Adrenal gland (tissue), 12 donors: ENCODE data around the gene SRGAP3. TPM values are rescaled to one million over a fixed set of nuclear protein-coding genes. Genes with fewer than 3 reads are reported as not detected.

Experiments used
- DNase-seq, 7 donors: peaks; one replicate each; pipeline ENCODE4 v3.0.0-alpha.2; 2019 to 2020
- H3K27ac ChIP-seq, 5 donors: fragments of 200-600 bp; sonication (generic) in 4 of 5; 1 replicate in 3 of 5; 2 replicates in 2 of 5; pipeline versions ENCODE4 v1.5.1 to v1.8.0; 2016 to 2020; ENCODE audit warnings: mild to moderate bottlenecking in 1 of 5
- H3K27me3 ChIP-seq: fragments of 200-600 bp; 2 replicates; pipeline ENCODE4 v1.8.0; 2021
- H3K36me3 ChIP-seq, 2 donors: fragments of 200-600 bp; replicated peaks in 1 of 2; 1 replicate in 1 of 2; 2 replicates in 1 of 2; pipeline versions ENCODE4 v1.5.1 to v1.8.0; 2018 to 2022
- H3K4me1 ChIP-seq, 2 donors: fragments of 200-600 bp; replicated peaks in 1 of 2; 1 replicate in 1 of 2; 2 replicates in 1 of 2; pipeline versions ENCODE4 v1.5.1 to v1.8.0; 2018 to 2021
- H3K4me3 ChIP-seq, 4 donors: fragments of 200-600 bp; sonication (generic) in 3 of 4; one replicate each; pipeline ENCODE4 v1.5.1; 2016 to 2018
- H3K9me3 ChIP-seq, 3 donors: fragments of 200-600 bp; sonication (generic) in 1 of 3; replicated peaks in 1 of 3; 1 replicate in 2 of 3; 2 replicates in 1 of 3; pipeline versions ENCODE4 v1.5.1 to v1.8.0; 2016 to 2021
- POLR2A ChIP-seq, 2 donors: fragments of 450-650 bp; IDR thresholded peaks; one replicate each; pipeline ENCODE4 v1.6.1; 2017; ENCODE audit warnings: antibody characterized with exemption in 2 of 2, mild to moderate bottlenecking in 2 of 2, moderate library complexity in 1 of 2
- WGBS, 4 donors: extraction: QIAGEN DNeasy Blood & Tissue Kit in 2 of 4; methylation state at CpG; one replicate each; pipeline versions ENCODE4 v1.1.5 to v1.1.7; 2013 to 2017; 5-methylcytosine and 5-hydroxymethylcytosine counted together
- intact Hi-C, 2 donors: fragments of 100-400 bp; cut with DNase I; formaldehyde crosslinking; loops; one replicate each; pipeline versions ENCODE4 v1.14.1 to v1.15.0; 2022 to 2023
- polyA plus RNA-seq, 3 donors: library from polyadenylated mRNA; stranded (reverse); fragments of 200-250 nt in 2 of 3; fragments of 350-450 nt in 1 of 3; fragmentation: Illumina TruSeq in 1 of 3; extraction: RNeasy Lipid Tissue Mini Kit (QIAGEN cat#74804) in 1 of 3; gene quantifications; one replicate each; pipeline ENCODE4 v1.2.3, GENCODE V29; 2013 to 2014
- total RNA-seq, 9 donors: library from RNA; depleted of rRNA in 4 of 9; stranded (reverse); fragments of >200 nt in 4 of 9; fragments of 120-200 nt in 1 of 9; fragmentation: NEBNext Ultra II Directional in 1 of 9; extraction: Animal tissue kit (Norgen Biotek cat#: 25700) in 1 of 9; gene quantifications; one replicate each; pipeline versions ENCODE4 v1.1.0 to v1.2.4, GENCODE V29; 2013 to 2023
- TF ChIP-seq, protein P1 (sequence below), 6 experiments: fragments of 450-650 bp in 4 of 6; fragments of 200-600 bp in 2 of 6; sonication (generic) in 1 of 6; IDR thresholded peaks; 1 replicate in 5 of 6; 2 replicates in 1 of 6; pipeline versions ENCODE4 v1.5.1 to v1.8.0; 2016 to 2021; ENCODE audit warnings: antibody characterized with exemption in 6 of 6, mild to moderate bottlenecking in 2 of 6, moderate library complexity in 1 of 6
- donor health status: healthy with polysubstance abuse.
- donor health status: Bipolar disorder and iron deficiency.
- donor health status: DM: yes; HTN: yes; CAD: no.
- donor health status: DM: no; HTN: no; CAD: no.
- donor health status: DM: no; HTN: no; CAD: no.
- donor health status: DM: yes; HTN: yes; CAD: no.

SRGAP3 gene
- total and polyA plus RNA-seq, 12 donors: 3.3 to 35.0 (median 17.8) TPM

GRCh38 chr3:9139366-9139765 is 110.1 kb downstream of the SRGAP3 start:
- Histone ChIP-seq H3K27me3 (no peaks in the 10 kb centered on the region), H3K4me1 (peaks cover 13 to 26% of the 10 kb centered on the region in 2 donors), H3K9me3 (no peaks in the 10 kb centered on the region), H3K36me3 (no peaks in the 10 kb centered on the region), H3K27ac (no peak overlapping the region), H3K4me3 (no peak overlapping the region)
- no peak for DNase-seq
- intact Hi-C loops: no loop called here
- no peak for TF ChIP-seq POLR2A (IDR thresholded peaks at IDR 0.05)
- TF ChIP-seq, protein P1, sequence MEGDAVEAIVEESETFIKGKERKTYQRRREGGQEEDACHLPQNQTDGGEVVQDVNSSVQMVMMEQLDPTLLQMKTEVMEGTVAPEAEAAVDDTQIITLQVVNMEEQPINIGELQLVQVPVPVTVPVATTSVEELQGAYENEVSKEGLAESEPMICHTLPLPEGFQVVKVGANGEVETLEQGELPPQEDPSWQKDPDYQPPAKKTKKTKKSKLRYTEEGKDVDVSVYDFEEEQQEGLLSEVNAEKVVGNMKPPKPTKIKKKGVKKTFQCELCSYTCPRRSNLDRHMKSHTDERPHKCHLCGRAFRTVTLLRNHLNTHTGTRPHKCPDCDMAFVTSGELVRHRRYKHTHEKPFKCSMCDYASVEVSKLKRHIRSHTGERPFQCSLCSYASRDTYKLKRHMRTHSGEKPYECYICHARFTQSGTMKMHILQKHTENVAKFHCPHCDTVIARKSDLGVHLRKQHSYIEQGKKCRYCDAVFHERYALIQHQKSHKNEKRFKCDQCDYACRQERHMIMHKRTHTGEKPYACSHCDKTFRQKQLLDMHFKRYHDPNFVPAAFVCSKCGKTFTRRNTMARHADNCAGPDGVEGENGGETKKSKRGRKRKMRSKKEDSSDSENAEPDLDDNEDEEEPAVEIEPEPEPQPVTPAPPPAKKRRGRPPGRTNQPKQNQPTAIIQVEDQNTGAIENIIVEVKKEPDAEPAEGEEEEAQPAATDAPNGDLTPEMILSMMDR (IDR thresholded peaks at IDR 0.05): no peak
- 95 to 98% (median 97%) methylated on average over 4 of the region's 4 CpGs for WGBS, 4 donors

DNA sequence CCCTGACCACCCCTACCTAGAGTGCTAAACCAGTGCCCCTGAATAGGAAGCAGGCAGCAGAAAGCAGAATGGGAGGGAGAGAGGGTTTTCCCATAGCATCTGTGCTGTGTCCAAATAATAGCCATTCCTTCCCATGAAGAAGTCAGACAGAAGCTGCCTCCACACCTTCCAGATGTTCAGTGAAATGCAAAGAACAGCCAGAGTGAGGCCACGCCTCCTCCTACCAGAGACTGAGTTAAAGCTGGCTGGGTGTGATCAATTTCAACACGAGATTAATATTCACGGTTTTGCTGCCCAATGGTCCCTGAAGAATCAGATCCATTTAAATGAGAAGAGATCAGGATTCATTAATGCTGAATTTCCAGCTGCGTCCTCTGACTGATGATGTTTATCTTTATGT is 111.8 kb downstream of the SRGAP3 start:
- no peak for DNase-seq
- Histone ChIP-seq H3K36me3 (no peaks in the 10 kb centered on the region), H3K4me3 (no peak overlapping the region), H3K4me1 (peaks cover 13 to 20% of the 10 kb centered on the region in 2 donors), H3K9me3 (no peaks in the 10 kb centered on the region), H3K27me3 (no peaks in the 10 kb centered on the region), H3K27ac (no peak overlapping the region)
- 71 to 82% (median 78%) methylated on average over 4 of the region's 4 CpGs for WGBS, 4 donors
- intact Hi-C loops: no loop called here
- TF ChIP-seq, protein P1 (IDR thresholded peaks at IDR 0.05): no peak
- TF ChIP-seq POLR2A (IDR thresholded peaks at IDR 0.05): no peak

- Histone ChIP-seq H3K4me3 (peak overlapping the region in 1 of 4 donors; percentile 51), H3K27me3 (no peaks in the 10 kb centered on the region), H3K9me3 (no peaks in the 10 kb centered on the region), H3K27ac (no peak overlapping the region), H3K36me3 (no peaks in the 10 kb centered on the region), H3K4me1 (peaks cover 8 to 12% of the 10 kb centered on the region in 2 donors)
- no peak for DNase-seq
- intact Hi-C loops: no loop called here
- WGBS, 4 donors: 85 to 89% (median 87%) methylated on average over 11 to 12 of the region's 12 CpGs
- no peak for TF ChIP-seq POLR2A (IDR thresholded peaks at IDR 0.05)
- TF ChIP-seq, protein P1 (IDR thresholded peaks at IDR 0.05): no peak
Observed at GRCh38 chr3:9136746-9137465, 112.5 kb downstream of the SRGAP3 start.

- intact Hi-C loops: no loop called here
- H3K36me3 ChIP-seq: no peaks in the 10 kb centered on the region
- peaks cover 2 to 9% of the 10 kb centered on the region in 2 donors for H3K4me1 ChIP-seq
- peak in 2 of 7 donors; percentile 16 to 21 for DNase-seq
- TF ChIP-seq, protein P1 (IDR thresholded peaks at IDR 0.05): no peak
- no peak for TF ChIP-seq POLR2A (IDR thresholded peaks at IDR 0.05)
- H3K27ac ChIP-seq: no peak overlapping the region
- H3K4me3 ChIP-seq: peak overlapping the region in 1 of 4 donors; percentile 51
- H3K9me3 ChIP-seq: no peaks in the 10 kb centered on the region
- 20 to 65% (median 21%) methylated on average over 22 to 54 of the region's 56 CpGs for WGBS, 4 donors
- no peaks in the 10 kb centered on the region for H3K27me3 ChIP-seq
Observed at GRCh38 chr3:9135930-9136525, 113.4 kb downstream of the SRGAP3 start.
